Thyroid gland (tissue), 4 donors: Measurements from ENCODE around the gene KLHL35. TPM values are rescaled to one million over a fixed set of nuclear protein-coding genes. Genes with fewer than 3 reads are reported as not detected.

Experiments
- DNase-seq, 2 donors: peaks; one replicate each; pipeline ENCODE4 v3.0.0-alpha.2; 2019
- H3K27ac ChIP-seq, 3 donors: fragments of 200-600 bp; sonication (generic); 1 replicate in 2 of 3; 2 replicates in 1 of 3; pipeline ENCODE4 v1.5.1; 2016 to 2019; ENCODE audit warnings: mild to moderate bottlenecking in 1 of 3, moderate library complexity in 1 of 3
- H3K27me3 ChIP-seq: fragments of 200-600 bp; sonication (generic); one replicate; pipeline ENCODE4 v1.5.1; 2019
- H3K36me3 ChIP-seq, 2 donors: fragments of 200-600 bp; sonication (generic); one replicate each; pipeline ENCODE4 v1.5.1; 2016 to 2019
- H3K4me1 ChIP-seq, 2 donors: fragments of 200-600 bp; sonication (generic); one replicate each; pipeline ENCODE4 v1.5.1; 2017 to 2019
- H3K4me3 ChIP-seq, 3 donors: fragments of 200-600 bp; sonication (generic); replicated peaks in 1 of 3; 1 replicate in 2 of 3; 2 replicates in 1 of 3; pipeline ENCODE4 v1.5.1; 2016; ENCODE audit warnings: mild to moderate bottlenecking in 1 of 3
- H3K9me3 ChIP-seq: fragments of 200-600 bp; sonication (generic); one replicate; pipeline ENCODE4 v1.5.1; 2017
- CTCF ChIP-seq, 6 experiments: fragments of 200-600 bp in 3 of 6; fragments of 450-650 bp in 3 of 6; sonication (generic) in 3 of 6; IDR thresholded peaks; one replicate each; pipeline ENCODE4 v1.5.1; 2016 to 2019; ENCODE audit warnings: antibody characterized with exemption in 6 of 6, mild to moderate bottlenecking in 2 of 6, inconsistent platforms in 1 of 6, moderate library complexity in 1 of 6
- POLR2A ChIP-seq, 2 donors: fragments of 450-650 bp; IDR thresholded peaks; one replicate each; pipeline ENCODE4 v1.6.1; 2017; ENCODE audit warnings: antibody characterized with exemption in 2 of 2, mild to moderate bottlenecking in 2 of 2, moderate library complexity in 1 of 2
- WGBS, 2 donors: methylation state at CpG; one replicate each; pipeline ENCODE4 v1.1.5; 2017; 5-methylcytosine and 5-hydroxymethylcytosine counted together
- intact Hi-C: fragments of 100-400 bp; cut with DNase I; formaldehyde crosslinking; loops from one replicate; pipeline ENCODE4 v1.15.1; 2023
- total RNA-seq, 4 donors: library from RNA; depleted of rRNA; stranded (reverse); fragments of >200 nt; gene quantifications; one replicate each; pipeline ENCODE4 v1.2.3, GENCODE V29; 2016

KLHL35 gene
- total RNA-seq, 4 donors from 2014 or later = 1.1 to 3.6 (median 1.9) TPM

DNA sequence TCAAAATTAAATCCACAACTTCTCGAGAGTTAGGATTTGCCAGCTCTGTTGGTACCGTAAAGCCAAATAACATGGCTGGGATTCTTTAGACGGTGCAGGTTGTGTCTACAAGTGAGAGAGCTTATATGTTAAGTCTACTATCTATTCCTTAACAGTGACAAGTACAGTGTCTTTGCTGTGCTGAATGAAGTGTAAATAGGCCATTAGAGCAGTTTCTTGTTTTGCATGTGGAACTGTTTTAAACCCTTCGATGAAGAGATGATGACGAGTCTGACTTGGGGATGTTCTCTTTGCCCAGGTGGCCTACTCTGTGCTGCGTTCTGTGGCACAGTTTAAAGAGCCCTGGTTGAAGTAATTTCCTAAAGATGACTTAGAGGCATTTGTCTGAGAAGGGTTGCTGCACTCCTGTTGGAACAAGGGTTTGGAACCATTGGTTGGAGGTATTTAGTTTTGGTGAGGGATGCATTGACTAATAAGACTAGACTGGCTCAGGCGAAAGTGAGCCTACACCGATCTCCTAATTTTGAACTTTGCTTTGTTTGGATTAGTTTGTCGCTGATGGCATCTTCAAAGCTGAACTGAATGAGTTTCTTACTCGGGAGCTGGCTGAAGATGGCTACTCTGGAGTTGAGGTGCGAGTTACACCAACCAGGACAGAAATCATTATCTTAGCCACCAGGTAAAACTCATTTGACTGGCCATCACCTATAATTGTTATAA is 32.7 kb downstream of the KLHL35 start:
- peak overlapping the region; percentile 45 to 49 (median 46) for H3K4me3 ChIP-seq

GRCh38 chr11:75399344-75400145 is 33.5 kb downstream of the KLHL35 start, which contains the start of gene RPS3:
Gene RPS3, plus strand, starts transcription at chr11:75399518. Its CDS starts 30 bp downstream, at chr11:75399548.
- H3K9me3 ChIP-seq = no peaks in the 10 kb centered on the region
- peak within 1 kb of the TSS; percentile 81 to 93 (median 93) for H3K27ac ChIP-seq
- intact Hi-C loops = loop anchor here (5.0 kb wide), 1 partner anchor 128 kb away; the partner anchor contains the start of gene GDPD5
- H3K27me3 ChIP-seq = no peaks in the 10 kb centered on the region
- WGBS, 2 donors = 0% methylated on average over 52 to 54 of the region's 55 CpGs
- H3K4me3 ChIP-seq = peak within 1 kb of the TSS; percentile 45 to 49 (median 46)
- H3K36me3 ChIP-seq = peaks cover 30 to 32% of the 10 kb centered on the region in 2 donors
- peaks cover 8 to 23% of the 10 kb centered on the region in 2 donors for H3K4me1 ChIP-seq
- DNase-seq = peak; percentile 93 to 94
- TF ChIP-seq CTCF (IDR thresholded peaks at IDR 0.05) = peak in 1 of 6 experiments; percentile 21
- TF ChIP-seq POLR2A (IDR thresholded peaks at IDR 0.05) = peak in 1 of 2 donors; percentile 94

More for the DNA sequence above, 32.7 kb downstream of the KLHL35 start:
- 17 to 21% methylated on average over 11 of the region's 11 CpGs for WGBS, 2 donors
- Histone ChIP-seq H3K27me3 (no peaks in the 10 kb centered on the region), H3K4me1 (peaks cover 8 to 23% of the 10 kb centered on the region in 2 donors), H3K36me3 (peaks cover 37 to 39% of the 10 kb centered on the region in 2 donors), H3K9me3 (no peaks in the 10 kb centered on the region), H3K27ac (peak overlapping the region; percentile 81 to 93 (median 93))
- no peak for DNase-seq
- intact Hi-C loops = no loop called here
- TF ChIP-seq POLR2A (IDR thresholded peaks at IDR 0.05) (no peak), CTCF (IDR thresholded peaks at IDR 0.05) (no peak)

DNA sequence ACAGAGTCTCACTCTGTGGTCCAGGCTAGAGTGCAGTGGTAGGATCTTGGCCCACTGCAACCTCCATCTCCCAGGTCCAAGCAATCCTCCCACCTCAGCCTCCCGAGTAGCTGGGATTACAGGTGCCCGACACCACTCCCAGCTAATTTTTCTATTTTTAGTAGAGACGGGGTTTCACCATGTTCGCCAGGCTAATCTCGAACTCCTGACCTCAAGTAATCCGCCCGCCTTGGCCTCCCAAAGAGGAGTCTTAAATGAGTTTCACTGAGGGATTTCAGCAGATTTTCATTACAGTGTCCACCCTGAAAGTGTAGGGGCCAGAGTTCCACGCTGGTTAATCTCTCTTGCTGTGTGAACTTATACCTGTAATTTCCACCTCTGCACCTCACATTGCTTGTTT is 34.1 kb downstream of the KLHL35 start:
- no peaks in the 10 kb centered on the region for H3K27me3 ChIP-seq
- no peak overlapping the region for H3K27ac ChIP-seq
- 83 to 85% methylated on average over 8 of the region's 8 CpGs for WGBS, 2 donors
- H3K36me3 ChIP-seq = peaks cover 24 to 25% of the 10 kb centered on the region in 2 donors
- intact Hi-C loops = loop anchor here (5.0 kb wide), 1 partner anchor 128 kb away; the partner anchor contains the start of gene GDPD5
- TF ChIP-seq CTCF (IDR thresholded peaks at IDR 0.05) (no peak), POLR2A (IDR thresholded peaks at IDR 0.05) (no peak)
- DNase-seq = no peak
- no peak overlapping the region for H3K4me3 ChIP-seq
- H3K9me3 ChIP-seq = no peaks in the 10 kb centered on the region
- H3K4me1 ChIP-seq = peaks cover 8 to 23% of the 10 kb centered on the region in 2 donors

DNA sequence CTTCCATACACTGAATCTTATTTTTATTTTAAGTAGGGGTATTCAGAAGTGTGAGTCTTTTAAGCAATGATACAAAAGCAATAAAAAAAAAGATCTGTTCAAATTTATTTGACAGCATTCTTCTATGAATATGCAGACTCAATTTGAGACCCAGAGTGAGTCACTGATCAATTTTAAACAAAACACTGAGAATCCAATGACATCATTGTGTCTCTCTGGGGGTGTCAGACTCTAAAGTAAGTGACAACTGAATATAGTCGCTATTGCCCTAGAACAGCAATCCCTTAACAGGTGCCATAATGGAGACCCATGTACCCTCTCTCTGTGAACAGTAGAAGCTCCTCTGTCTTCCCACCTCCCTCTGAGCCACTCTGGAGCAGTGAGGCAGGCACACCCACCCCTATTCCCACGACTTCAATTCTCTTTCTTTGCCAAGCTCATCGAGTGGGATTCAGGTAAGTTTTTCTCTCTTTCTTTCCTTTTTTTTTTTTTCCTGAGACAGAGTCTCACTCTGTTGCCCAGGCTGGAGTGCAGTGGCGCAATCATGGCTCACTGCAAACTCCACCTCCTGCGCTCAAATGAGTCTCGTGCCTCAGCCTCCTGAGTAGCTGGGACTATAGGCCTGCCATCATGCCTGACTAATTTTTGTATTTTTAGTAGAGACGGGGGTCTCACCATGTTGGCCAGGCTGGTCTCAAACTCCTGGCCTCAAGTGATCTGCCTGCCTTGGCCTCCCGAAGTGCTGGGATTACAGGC is 38.7 kb downstream of the KLHL35 start:
- TF ChIP-seq CTCF (IDR thresholded peaks at IDR 0.05) (no peak), POLR2A (IDR thresholded peaks at IDR 0.05) (no peak)
- DNase-seq = no peak
- intact Hi-C loops = no loop called here
- 60 to 74% methylated on average over 8 of the region's 8 CpGs for WGBS, 2 donors
- Histone ChIP-seq H3K4me1 (peaks cover 0 to 10% of the 10 kb centered on the region in 2 donors), H3K9me3 (no peaks in the 10 kb centered on the region), H3K27ac (no peak overlapping the region), H3K4me3 (no peak overlapping the region), H3K27me3 (no peaks in the 10 kb centered on the region), H3K36me3 (no peaks in the 10 kb centered on the region)
